Hindlimb muscle (tissue), 1 donor: ENCODE measurements around the gene RHBDL3. TPM values are rescaled to one million over a fixed set of nuclear protein-coding genes. Genes with fewer than 3 reads are reported as not detected.
"Not testable (repeated sequence)": the region's sequence is repeated elsewhere in the genome, so short reads cannot be mapped to it uniquely, and the experiment has no call there.

Experiments used
- DNase-seq: peaks from one replicate; pipeline ENCODE4 v3.0.0-alpha.2; 2013
- polyA plus RNA-seq: library from polyadenylated mRNA; unstranded; fragments of 120-200 nt; gene quantifications from one replicate; pipeline ENCODE4 v1.2.1, GENCODE V29; 2013; ENCODE audit not compliant: insufficient read length

RHBDL3 gene, protein sequence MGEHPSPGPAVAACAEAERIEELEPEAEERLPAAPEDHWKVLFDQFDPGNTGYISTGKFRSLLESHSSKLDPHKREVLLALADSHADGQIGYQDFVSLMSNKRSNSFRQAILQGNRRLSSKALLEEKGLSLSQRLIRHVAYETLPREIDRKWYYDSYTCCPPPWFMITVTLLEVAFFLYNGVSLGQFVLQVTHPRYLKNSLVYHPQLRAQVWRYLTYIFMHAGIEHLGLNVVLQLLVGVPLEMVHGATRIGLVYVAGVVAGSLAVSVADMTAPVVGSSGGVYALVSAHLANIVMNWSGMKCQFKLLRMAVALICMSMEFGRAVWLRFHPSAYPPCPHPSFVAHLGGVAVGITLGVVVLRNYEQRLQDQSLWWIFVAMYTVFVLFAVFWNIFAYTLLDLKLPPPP
- polyA plus RNA-seq = 1.7 TPM

DNA sequence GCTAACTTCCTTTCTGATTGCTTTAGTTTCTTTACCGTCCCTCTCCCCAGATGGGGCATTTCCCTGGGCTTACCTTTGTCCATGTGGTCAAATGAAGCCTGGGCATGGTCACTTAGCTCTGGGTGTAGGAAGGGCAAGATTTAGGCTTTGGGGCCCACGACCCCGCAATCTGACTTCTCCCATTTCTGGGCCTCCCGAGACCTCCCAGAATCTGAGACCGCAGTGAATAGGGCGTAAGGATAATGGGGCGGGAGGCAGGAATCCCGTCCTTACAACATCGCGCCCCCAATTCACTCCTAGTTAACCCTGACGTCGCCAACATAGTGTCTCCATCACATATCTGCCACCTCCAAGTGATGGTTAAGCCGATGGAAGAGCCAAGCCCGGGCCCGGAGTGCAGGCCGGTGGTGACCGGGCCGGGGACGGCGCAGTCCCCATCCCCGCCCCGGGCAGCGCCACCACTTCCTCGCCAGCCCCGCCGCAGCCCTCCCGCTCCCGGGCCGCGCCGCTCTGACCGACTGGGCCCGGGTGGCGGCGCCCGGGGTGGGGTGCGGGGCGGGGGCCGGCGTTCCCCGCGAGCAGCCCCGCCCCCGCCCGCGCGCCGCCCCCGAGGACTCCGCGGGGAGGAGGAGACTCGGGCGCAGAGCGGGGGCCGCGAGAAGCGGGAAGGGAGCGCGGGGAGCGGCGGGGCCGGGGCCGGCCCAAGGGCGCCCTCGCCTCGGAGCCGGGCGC lies at the start of gene RHBDL3:
RHBDL3 (plus strand) TSS at position 641 of the 732 bp plus-strand sequence. CDS start 358 bp downstream, outside the sequence.
- DNase-seq = no peak

DNA sequence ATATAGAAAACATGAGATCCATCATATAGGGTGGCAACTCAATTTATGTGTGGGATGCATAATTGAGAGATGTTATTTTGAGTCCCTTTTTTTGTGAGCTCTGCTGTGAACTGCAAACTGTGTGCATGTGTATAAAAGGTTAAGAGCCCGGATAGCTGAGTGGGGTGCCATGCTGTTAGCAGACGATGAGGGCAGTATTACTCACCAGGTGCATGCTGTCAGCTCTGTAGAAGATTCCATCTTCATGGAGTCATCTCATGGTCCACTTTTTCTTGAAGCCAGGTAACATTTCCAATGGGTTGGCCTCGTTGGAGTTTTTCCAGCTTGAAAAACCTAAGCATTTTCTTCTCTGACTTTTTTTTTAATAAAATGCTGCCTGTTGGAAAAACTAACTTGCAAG lies 43.0 kb upstream of the RHBDL3 start:
- no peak for DNase-seq

DNA sequence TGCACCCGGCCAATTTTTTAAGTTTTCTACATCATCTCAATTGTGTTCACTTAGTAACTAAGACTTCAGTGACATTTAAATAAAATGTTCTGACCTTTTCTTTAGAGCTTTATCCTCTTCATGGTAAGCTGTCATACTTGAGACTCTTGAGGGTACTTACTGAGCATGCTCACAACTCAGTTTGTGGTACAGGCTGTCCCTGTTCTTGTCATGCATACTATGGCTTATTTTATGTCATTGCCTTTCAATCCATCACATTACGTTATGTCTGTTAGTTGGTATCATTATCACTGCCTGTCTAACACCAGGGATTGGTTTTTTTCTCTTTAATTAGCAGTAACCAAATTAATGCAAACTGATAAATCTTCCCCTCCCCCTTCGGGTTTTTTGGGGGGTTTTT lies 41.9 kb upstream of the RHBDL3 start:
- DNase-seq = no peak

DNA sequence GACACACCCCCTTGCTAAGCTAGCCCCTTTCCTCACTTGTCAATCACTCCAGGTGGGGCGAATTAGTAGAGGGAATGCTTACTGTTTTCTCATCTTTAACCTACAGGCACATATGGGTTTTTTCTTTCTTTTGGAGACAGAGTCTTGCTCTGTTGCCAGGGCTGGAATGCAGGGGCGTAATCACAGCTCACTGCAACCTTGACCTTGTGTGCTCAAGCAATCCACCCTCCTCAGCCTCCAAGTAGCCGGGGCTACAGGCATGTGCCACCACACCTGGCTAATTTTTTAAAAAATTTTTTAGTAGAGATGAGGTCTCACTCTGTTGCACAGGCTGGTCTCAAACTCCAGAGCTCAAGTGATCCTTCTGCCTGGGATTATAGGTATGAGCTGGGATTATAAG lies 38.7 kb upstream of the RHBDL3 start:
- DNase-seq = no peak

DNA sequence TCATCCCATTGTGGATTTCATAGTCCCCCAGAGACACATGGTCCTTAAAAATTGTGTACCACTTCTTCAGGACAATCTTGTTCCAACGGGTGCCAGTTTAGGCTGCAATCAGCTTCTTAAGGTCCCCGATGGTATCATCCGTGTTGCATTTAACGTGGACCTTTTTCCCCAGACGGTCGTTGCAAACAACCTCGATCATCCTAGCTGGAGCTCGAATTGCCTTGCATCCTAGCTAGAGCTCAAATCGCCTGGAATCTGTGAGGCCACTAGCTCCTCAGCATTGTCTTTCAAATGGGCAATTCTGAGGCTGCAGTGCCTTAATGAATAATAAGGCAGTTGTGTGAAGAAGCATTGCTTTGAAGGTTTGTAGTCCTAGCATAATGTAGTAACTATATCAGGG lies 37.7 kb upstream of the RHBDL3 start:
- DNase-seq = no peak

DNA sequence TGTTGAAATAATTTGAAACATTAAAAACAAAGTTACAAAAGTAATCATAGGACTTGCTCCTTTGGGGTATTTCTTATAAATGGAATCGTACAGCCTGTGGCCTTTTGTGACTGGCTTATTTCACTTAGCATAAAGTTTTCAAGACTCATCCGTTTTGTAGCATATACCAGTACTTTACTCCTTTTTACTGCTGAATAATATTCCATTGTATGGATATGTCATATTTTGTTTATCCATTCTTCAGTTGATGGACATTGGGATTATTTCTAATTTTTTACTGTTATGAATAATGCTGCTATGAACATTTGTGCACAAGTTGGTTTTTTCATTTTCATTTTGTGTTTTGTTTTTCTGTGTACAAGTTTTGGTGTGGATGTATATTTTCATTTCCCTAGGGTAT lies 30.0 kb upstream of the RHBDL3 start:
- no peak for DNase-seq

DNA sequence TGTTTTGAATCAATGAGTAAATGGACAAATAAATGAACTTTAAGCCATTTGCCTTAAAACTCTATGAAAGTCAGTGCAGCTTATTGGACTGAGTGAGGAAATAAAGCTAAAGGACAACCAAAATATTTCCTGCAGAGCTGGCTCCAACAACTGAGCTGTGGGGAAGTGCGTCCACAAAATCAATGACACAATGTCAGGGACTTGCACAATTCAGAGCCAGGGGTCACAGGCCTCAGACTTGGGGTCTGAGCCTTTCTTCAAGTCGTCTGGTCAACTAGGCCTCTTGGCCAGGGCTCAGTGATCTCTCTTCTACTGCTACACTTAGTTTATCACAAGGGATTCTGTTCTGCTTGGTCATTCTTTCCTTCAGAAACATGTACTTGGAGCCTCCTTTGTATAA lies 26.2 kb upstream of the RHBDL3 start:
- DNase-seq = no peak

DNA sequence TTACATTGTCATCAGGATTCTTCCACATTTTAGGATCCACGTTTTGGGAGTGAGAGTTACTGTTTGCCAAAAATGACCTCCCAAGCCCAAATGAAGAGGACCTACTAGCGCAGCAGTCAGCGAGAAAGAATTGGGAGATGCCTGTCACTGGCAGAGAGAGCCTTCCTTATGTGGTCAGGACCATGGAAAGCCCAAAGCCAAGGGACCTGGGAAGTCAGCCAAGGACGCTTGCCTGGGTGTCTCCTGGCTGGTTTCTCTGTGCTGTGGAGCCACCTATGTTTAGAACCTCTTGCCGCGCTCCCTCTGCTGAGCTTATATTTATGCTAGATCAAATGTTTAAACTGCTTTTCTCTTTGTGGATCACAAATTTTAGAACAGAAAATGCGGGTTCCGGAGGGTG lies 24.9 kb upstream of the RHBDL3 start:
- no peak for DNase-seq

DNA sequence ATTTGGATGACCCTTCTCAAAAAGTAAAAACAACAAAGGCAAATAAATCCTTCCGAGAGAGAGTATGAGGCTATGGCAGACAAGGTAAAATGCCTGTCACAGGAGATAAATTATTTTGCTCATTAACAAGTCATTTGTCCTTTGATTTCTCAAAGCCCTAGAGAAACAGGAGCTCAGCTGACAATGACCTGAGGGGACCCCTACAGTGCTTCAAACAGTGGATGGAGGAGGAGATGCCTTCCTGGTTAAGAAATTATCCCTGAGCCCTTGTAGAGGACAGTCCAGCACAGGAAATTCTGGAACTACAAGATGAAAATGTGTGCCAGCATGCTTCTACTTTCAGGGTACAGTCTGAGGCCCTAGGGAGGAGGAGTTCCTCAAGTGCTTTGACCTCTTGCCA lies 24.0 kb upstream of the RHBDL3 start:
- no peak for DNase-seq

DNA sequence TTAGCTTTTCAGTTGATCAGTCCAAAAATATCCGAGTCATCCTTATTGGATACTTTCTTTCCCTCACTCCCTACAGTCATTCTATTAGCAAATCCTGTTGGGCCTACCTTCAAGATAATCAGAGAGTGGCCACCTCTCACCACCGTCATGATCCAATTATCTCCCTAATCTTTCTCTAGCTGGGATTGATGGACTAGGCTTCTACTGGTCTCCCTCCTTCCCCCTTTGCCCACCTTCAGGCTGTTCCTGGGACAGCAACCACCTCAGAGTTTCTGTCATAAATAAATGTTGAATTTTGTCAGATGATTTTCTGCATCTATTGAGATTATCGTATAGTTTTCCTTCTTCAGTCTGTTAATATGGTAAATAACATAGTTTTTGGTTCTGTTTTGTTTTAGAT lies 16.2 kb upstream of the RHBDL3 start:
- no peak for DNase-seq

DNA sequence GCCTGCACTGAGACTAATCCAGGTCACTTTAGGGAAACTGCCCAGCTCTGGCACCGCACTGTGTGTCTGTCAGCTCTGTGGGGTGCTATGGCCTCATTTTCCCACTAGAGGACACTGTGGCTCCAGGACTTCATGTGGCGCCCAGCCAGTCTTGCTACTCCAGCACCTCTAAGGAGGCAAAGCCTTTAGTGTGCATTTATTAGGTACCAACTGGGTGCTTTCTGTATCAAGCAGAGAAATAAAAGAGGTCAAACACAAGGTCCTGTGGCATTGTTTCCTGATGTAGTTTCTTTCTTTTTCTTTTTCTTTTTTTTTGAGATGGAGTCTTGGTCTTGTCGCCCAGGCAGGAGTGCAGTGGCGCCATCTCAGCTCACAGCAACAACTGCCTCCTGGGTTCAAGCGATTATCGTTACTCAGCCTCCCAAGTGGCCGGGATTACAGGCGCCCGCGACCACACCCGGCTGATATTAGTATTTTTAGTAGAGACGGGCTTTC lies 12.5 kb upstream of the RHBDL3 start:
- DNase-seq = peak; percentile 73

DNA sequence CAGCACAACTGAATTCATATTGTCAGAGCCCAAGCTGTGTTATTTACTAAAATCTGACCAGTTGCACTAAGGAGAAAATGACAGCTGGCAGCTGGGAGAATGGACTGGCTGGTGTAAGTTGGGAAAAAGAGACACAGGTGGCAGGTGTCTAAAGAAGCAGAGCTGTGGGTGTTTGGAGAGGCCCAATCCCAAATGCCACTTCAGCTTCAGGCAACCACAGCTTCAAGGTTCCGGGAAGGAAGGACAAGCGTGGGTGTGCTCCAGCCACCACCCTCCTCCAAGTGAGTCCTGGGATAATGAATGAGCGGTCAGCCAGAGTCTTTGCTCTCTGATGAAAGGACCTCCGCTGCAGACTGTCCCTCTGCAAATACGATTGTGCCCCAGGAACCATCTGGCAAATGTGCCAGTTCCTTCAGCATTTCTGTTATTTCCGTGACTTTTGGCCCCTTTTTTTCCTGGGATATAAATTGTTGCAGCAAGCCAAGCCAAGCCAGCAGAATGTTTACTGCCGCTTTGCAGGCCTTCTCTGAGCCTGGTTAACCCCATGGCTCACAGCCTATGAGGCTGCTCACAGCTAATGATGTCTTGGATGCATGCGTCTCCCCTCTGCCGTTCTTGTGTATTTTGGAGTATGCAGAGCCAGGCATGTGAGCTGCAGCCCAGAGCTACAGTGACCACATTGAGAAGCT lies 9.5 kb upstream of the RHBDL3 start:
- no peak for DNase-seq

DNA sequence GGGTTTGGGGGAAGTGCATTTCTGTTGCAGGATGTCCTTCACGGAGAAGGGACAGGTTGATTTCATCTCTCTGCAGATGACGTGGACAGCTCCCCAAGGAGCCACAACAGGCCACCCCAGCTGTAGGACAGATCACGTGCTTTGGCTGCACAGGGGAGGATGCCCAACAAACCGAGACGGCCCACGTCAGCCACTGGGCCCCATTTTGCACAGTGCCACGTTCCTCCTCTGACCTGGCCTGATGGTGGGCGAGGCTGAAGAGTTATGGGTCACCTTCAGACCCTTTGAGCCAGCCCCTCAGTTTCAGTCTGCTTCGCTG lies 9.0 kb upstream of the RHBDL3 start:
- DNase-seq = no peak

DNA sequence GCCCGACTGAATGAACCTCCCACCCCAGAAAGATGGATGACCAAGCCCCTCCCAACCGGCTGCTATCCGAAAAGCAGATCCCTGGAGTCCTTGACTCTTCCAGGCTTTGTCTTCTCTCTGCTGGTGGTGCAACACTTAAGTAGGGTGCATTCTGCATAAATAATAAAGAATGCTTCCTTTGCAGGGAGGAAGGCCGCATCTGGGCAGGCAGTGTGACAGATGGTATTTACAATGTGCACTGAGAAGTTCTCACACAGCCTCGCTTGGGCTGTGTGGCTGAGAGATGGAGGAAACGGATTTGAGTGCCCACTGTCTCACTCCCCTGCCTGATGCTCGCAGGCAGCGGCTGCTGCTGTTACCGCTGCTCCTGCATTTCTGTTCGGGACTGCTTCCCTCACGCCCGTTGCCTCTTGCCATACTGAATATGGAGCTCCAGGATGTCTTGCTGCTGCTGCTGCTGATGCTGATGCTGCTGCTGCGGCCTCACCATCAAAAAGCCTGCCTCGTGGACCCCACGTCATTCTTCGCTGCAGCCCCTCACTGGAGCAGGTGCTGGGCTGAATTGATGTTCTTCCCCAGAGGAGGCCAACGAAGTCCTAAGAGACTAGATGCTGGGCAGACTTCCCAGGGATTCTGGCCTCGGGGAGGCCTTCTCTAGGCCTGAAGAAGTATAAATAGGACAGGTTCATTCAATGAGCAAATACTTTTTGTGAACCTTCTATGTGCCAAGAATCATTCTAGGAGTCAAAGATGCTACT lies 7.1 kb upstream of the RHBDL3 start:
- no peak for DNase-seq

DNA sequence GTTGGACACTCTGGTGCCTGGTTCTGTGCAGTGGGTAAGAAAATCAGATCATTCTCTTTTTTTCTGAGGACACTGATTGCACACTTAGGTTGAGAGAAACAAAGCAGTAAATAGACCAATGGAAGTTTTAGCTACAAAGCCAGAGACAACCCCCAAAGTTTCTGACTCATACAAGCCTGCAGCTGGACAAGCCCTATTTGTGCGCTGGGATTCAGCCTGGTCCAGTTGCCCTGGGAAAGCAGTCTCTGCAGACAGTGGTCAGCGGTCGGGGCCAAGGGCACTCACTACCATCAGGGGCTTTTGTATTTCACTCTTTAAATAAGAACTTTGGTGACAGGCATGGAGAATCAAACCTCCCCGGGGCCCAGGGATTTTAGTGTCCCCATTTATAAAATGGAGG lies 6.0 kb upstream of the RHBDL3 start:
- no peak for DNase-seq

DNA sequence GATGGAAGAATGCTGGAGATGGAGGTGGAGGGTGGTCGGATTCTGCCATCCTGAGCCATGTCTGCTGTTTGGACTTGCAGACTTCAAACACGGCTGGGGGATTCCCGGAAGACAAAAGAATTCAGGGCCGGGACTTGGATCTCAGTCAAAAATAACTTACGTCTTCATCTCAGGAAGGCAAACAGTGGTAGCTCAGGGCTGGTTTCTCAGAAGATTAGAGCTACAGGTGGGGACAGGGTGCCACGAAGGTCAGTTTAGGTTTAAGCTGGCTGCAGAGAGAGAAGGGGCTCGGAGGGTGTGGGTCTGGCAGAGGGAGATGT lies 4.3 kb upstream of the RHBDL3 start:
- no peak for DNase-seq

DNA sequence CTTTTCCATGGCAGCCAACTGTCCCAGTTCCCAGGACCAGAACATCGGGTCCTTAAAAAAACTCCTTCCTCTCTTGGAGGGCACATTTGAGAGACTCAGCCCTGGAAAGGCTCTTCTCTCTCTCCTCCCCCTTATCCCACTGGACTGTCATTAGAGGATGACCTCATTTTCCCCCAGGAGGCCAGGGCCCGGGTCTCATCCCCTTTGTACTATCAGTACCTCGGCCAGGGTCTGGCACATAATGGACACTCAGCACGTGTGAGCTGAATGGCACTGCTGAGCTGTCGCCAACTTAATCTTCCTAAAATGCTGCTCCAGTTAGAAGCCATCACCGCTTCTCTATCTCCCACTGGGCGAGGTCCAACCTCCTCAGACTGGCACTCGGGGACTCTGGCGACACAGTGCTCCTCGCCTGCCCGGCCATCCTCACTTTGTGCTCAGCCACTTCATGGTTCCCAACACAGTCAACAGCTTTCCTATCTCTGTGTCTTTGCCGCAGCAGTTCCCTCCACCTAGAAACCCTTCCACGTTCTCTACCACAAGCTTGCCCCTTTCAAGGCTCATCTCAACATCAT lies 3.6 kb upstream of the RHBDL3 start:
- DNase-seq = no peak

DNA sequence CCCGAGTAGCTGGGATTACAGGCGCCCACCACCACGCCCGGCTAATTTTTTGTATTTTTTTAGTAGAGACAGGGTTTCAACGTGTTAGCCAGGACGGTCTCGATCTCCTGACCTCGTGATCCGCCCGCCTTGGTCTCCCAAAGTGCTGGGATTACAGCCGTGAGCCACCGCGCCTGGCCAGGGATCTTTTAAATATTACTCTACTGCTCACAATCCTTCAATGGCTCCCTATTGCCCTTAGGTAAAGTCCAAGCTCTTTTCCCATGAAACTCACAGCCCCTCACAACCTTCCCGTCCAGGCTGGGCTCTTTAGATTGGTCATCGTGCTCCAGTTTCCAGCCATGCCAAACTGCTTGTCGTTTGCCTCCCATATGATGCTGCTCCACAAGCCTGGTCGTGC lies 2.1 kb upstream of the RHBDL3 start:
- DNase-seq = not testable (repeated sequence)

DNA sequence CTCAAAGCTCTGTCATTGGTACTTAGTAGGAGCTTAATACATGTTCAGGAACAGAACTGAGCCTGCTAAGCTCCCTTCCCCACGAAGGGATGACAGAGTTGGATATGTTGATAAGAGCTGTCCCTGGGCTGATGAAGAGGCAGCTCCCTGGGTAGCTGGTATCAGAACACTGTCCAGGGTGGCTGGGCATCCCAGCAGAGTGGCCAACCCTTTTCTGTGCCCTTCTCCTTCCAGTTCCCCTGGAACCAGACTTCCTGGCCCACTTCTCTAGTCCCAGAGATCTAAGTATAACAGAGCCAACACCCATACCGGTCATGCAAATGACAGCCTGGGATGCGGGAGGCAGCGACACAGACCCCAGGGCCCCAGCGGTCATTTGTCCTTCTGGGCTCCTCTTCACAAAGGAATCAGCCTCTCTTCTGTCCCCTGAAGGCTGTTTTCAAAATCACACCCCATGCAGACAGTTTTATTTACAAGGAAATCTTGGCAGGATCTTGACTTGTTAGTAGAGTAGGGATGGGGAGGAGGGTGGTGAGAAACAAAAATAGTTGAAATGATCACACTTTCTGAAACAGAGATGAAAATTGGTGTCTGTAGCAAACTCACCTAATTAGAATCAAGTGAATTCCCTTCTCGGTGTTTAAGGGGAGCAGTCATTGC lies 1.4 kb upstream of the RHBDL3 start:
- DNase-seq = no peak

DNA sequence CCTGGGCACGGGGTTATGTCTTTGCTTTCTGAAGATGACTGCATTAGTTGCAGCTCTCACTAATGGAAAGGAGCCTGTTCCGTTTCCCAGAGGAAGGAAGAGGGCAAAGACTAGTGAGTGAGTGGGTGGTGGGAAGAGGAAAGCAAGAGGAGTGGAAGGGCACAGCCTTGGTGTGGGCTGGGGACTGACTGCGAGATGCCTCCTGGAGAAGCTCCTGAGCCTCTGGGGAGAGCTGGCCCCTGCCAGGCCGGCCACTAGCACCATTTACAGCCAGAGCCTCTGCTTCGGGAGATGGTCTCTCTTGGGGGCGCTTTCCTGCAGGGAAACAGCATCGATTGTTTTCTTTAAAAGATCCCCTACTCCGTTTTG lies 825 bp upstream of the RHBDL3 start:
- no peak for DNase-seq

DNA sequence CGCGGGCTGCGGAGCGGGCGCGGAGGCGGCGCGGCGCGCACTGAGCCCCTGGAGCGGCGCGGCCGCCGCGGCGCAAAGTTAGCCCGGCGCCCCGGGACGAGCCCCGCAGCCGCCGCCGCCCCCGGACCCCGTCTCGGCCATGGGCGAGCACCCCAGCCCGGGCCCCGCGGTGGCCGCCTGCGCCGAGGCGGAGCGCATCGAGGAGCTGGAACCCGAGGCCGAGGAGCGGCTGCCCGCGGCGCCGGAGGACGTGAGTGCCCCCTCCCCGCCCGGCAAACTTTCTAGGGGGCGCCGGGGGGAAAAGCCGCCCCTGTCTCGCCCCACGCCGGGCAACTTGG lies 388 bp downstream of the RHBDL3 start:
- DNase-seq = no peak
